Liver (tissue), 9 donors: ENCODE results near the gene KRTAP5-6. TPM values are rescaled to one million over a fixed set of nuclear protein-coding genes. Genes with fewer than 3 reads are reported as not detected.
A peak's percentile ranks its signal among the peaks of the same experiment; 100 is the strongest.

ENCODE experiments used
- DNase-seq: peaks from one replicate; pipeline ENCODE4 v3.0.0-alpha.2; 2017; ENCODE audit warnings: low spot score
- H3K27ac ChIP-seq, 2 donors: one replicate each; pipeline ENCODE4 v1.7.0; 2013; ENCODE audit warnings: inconsistent platforms in 2 of 2, low read length in 2 of 2, control low read depth in 1 of 2, low read depth in 1 of 2, mild to moderate bottlenecking in 1 of 2
- H3K27me3 ChIP-seq, 4 donors: one replicate each; pipeline versions ENCODE4 v1.6.1 to v1.7.0; 2013; ENCODE audit warnings: low read length in 3 of 4, inconsistent platforms in 1 of 4, mild to moderate bottlenecking in 1 of 4, moderate library complexity in 1 of 4; ENCODE audit not compliant: control insufficient read depth in 4 of 4, insufficient read depth in 4 of 4
- H3K36me3 ChIP-seq, 4 donors: one replicate each; pipeline versions ENCODE4 v1.6.1 to v1.7.0; 2013; ENCODE audit warnings: low read length in 3 of 4, mild to moderate bottlenecking in 3 of 4, low read depth in 1 of 4, moderate library complexity in 1 of 4; ENCODE audit not compliant: control insufficient read depth in 4 of 4, insufficient read depth in 3 of 4
- H3K4me1 ChIP-seq, 4 donors: one replicate each; pipeline versions ENCODE4 v1.6.1 to v1.7.0; 2013; ENCODE audit warnings: low read length in 3 of 4, mild to moderate bottlenecking in 3 of 4, moderate library complexity in 1 of 4; ENCODE audit not compliant: control insufficient read depth in 4 of 4, insufficient read depth in 4 of 4
- H3K4me3 ChIP-seq, 3 donors: one replicate each; pipeline versions ENCODE4 v1.6.1 to v1.7.0; 2013; ENCODE audit warnings: low read length in 3 of 3, control low read depth in 1 of 3, low read depth in 1 of 3, mild to moderate bottlenecking in 1 of 3
- H3K9ac ChIP-seq, 2 donors: one replicate each; pipeline ENCODE4 v1.7.0; 2013; ENCODE audit warnings: low read length in 2 of 2, mild to moderate bottlenecking in 2 of 2, moderate library complexity in 2 of 2, control low read depth in 1 of 2, low read depth in 1 of 2
- H3K9me3 ChIP-seq, 4 donors: one replicate each; pipeline versions ENCODE4 v1.6.1 to v1.7.0; 2013; ENCODE audit warnings: low read length in 3 of 4; ENCODE audit not compliant: control insufficient read depth in 4 of 4
- CTCF ChIP-seq: fragments of 150-350 bp; IDR thresholded peaks from 2 replicates; pipeline ENCODE4 v1.5.1; 2017; ENCODE audit warnings: improper control_type of control experiment, low read depth, low read length; ENCODE audit not compliant: missing input control
- FOXA1 ChIP-seq: IDR thresholded peaks from 2 replicates; pipeline ENCODE4 v1.6.1; 2016; ENCODE audit warnings: antibody characterized with exemption
- FOXA2 ChIP-seq: IDR thresholded peaks from 2 replicates; pipeline ENCODE4 v1.6.1; 2016; ENCODE audit warnings: antibody characterized with exemption
- HNF4A ChIP-seq, 2 donors: conservative IDR thresholded peaks; 2 replicates each; pipeline ENCODE4 v1.6.1; 2016; ENCODE audit warnings: antibody characterized with exemption in 2 of 2, mild to moderate bottlenecking in 2 of 2
- HNF4G ChIP-seq: IDR thresholded peaks from 2 replicates; pipeline ENCODE4 v1.6.1; 2016; ENCODE audit warnings: antibody characterized with exemption
- JUND ChIP-seq, 2 donors: IDR thresholded peaks; 2 replicates each; pipeline ENCODE4 v1.6.1; 2016; ENCODE audit warnings: antibody characterized with exemption in 2 of 2
- MAX ChIP-seq: IDR thresholded peaks from 2 replicates; pipeline ENCODE4 v1.6.1; 2016; ENCODE audit warnings: antibody characterized with exemption
- NR2F2 ChIP-seq: IDR thresholded peaks from 2 replicates; pipeline ENCODE4 v1.6.1; 2016; ENCODE audit warnings: antibody characterized with exemption
- RAD21 ChIP-seq, 2 donors: IDR thresholded peaks; 2 replicates each; pipeline ENCODE4 v1.6.1; 2016; ENCODE audit warnings: antibody characterized with exemption in 2 of 2, mild to moderate bottlenecking in 2 of 2
- REST ChIP-seq: IDR thresholded peaks from 2 replicates; pipeline ENCODE4 v1.6.1; 2016; ENCODE audit warnings: antibody characterized with exemption, mild to moderate bottlenecking
- RXRA ChIP-seq, 2 donors: IDR thresholded peaks; 2 replicates each; pipeline ENCODE4 v1.6.1; 2017 to 2018; ENCODE audit warnings: antibody characterized with exemption in 2 of 2, mild to moderate bottlenecking in 1 of 2
- TAF1 ChIP-seq: conservative IDR thresholded peaks from 2 replicates; pipeline ENCODE4 v1.6.1; 2016; ENCODE audit warnings: antibody characterized with exemption, mild to moderate bottlenecking
- YY1 ChIP-seq: IDR thresholded peaks from 2 replicates; pipeline ENCODE4 v1.6.1; 2016; ENCODE audit warnings: antibody characterized with exemption, mild to moderate bottlenecking
- WGBS: extraction: QIAGEN DNeasy Blood & Tissue Kit; methylation state at CpG from one replicate; pipeline ENCODE4 v1.1.7; 2013; 5-methylcytosine and 5-hydroxymethylcytosine counted together
- polyA plus RNA-seq, 2 donors: library from polyadenylated mRNA; stranded (reverse) in 1 of 2; unstranded in 1 of 2; fragments of 200-250 nt in 1 of 2; fragments of >200 nt in 1 of 2; fragmentation: Nextera tagmentation in 1 of 2; extraction: Ambion mirVana in 1 of 2; gene quantifications; one replicate each; pipeline versions ENCODE4 v1.2.1 to v1.2.3, GENCODE V29; 2013 to 2015
- total RNA-seq, 2 donors: library from RNA; depleted of rRNA; stranded (reverse); fragments of >200 nt; gene quantifications; one replicate each; pipeline ENCODE4 v1.2.3, GENCODE V29; 2014
- donor health status: healthy.
- donor health status: healthy.
- donor health status: healthy.
- donor health status: healthy.
- donor health status: healthy.

The KRTAP5-6 gene
- total and polyA plus RNA-seq, 4 donors, result 0.84 to 1.2 TPM; not detected in 2

GRCh38 chr11:1667906-1668305, 29.1 kb upstream of the KRTAP5-6 start (continued):
- TF ChIP-seq CTCF (no peak), NR2F2 (peak; percentile 97), FOXA1 (no peak), RXRA (IDR thresholded peaks at IDR 0.05) (peak; percentile 81 to 90), TAF1 (no peak), HNF4G (no peak), RAD21 (IDR thresholded peaks at IDR 0.05) (no peak), HNF4A (conservative IDR thresholded peaks at IDR 0.05) (no peak)

GRCh38 chr11:1668911-1669473, 28.0 kb upstream of the KRTAP5-6 start:
- no peaks in the 10 kb centered on the region for H3K36me3 ChIP-seq
- no peak overlapping the region for H3K4me3 ChIP-seq
- 56% methylated on average over 13 of the region's 13 CpGs for WGBS
- H3K27me3 ChIP-seq, result no peaks in the 10 kb centered on the region
- no peak for DNase-seq
- no peaks in the 10 kb centered on the region for H3K9me3 ChIP-seq
- H3K4me1 ChIP-seq, result peaks cover 6 to 44% (median 29%) of the 10 kb centered on the region in 4 donors
- TF ChIP-seq FOXA2 (no peak), REST (no peak), NR2F2 (no peak), JUND (IDR thresholded peaks at IDR 0.05) (no peak), RAD21 (IDR thresholded peaks at IDR 0.05) (no peak), HNF4G (no peak), MAX (no peak), CTCF (no peak), TAF1 (no peak), YY1 (no peak)
- no peak overlapping the region for H3K9ac ChIP-seq
- H3K27ac ChIP-seq, result peak overlapping the region; percentile 96 to 99
